Measurements from ENCODE around the gene CDH13.

CDH13 gene

GRCh38 chr16:82855471-82855870 lies 228.7 kb downstream of the CDH13 start:
- DNase-seq, result no peak

DNA sequence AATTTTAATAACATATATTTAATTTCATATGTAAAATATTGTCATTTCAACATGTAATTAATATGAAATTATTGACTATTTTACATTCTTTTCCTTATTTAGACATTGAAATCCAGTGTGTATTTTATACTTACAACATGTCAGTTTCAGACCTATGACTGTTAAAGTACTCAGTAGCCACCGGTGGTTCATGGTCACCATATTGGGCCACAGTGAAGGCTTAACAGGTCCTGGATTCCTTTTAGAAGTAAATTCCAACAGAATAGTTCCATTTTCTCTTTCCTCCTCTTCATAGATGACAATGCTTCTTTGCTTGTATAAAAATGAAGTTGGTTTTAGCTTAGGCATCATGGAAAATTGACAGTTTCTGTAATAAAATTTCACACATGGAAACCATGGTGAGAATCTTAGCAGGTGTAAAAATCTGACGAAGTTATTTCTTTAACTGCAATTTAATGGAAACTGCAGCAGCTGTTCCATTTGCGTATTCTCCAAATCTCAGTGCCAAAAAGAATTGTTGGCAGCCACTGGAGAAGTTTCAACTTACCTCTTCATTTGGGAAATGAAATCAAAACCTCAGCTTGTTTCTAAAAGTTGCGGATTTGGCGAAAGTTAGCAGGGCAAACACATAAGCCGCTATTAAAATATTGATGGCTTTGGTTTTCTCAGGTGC lies 231.1 kb downstream of the CDH13 start:
- no peak for DNase-seq

DNA sequence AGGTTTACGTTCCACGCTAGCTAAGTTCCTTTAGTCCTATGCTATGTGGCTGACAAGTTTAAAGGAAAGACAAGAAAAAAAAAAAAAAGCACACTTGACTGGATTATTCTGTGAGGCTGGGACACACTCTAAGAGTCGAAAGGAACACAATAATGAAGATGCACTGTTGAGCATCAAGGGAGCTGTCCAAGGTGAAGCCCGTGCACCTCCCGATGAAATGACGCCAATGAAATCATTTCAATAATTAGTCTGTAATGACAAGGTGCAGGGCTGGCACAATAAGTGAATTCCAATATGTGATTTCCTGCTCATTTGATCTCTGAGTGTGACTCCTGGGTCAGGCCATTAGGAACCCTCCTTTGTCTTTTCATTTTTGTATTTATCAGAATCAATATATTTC lies 232.9 kb downstream of the CDH13 start:
- DNase-seq, result no peak

- DNase-seq, result no peak
Measured at GRCh38 chr16:82860071-82860470, 233.3 kb downstream of the CDH13 start.

GRCh38 chr16:82862057-82862456 lies 235.3 kb downstream of the CDH13 start:
- no peak for DNase-seq

DNA sequence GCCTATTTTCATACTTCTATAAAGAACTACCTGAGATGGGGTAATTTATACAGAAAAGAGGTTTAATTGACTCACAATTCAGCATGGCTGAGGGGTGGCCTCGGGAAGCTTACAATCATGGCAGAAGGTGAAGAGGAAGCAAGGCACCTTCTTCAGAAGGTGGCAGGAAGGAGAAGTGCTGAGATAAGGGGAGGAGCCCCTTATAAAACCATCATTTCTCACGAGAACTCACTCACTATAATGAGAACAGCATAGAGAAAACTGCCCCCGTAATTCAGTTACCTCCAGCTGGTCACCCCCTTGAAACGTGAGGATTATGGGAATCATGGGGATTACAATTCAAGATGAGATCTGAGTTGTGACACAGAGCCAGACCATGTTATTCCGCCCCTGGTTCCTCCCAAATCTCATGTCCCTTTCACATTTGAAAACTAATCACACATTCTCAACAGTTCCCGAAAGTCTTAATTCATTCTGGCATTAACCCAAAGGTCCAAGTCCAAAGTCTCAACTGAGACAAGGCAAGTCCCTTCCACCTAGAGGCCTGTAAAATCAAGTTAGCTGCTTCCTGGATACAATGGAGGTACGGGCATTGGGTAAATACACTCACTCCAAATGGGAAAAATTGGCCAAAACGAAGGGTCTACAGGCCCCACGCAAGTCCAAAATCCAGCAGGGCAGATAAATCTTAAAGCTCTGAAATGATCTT lies 237.7 kb downstream of the CDH13 start:
- no peak for DNase-seq

DNA sequence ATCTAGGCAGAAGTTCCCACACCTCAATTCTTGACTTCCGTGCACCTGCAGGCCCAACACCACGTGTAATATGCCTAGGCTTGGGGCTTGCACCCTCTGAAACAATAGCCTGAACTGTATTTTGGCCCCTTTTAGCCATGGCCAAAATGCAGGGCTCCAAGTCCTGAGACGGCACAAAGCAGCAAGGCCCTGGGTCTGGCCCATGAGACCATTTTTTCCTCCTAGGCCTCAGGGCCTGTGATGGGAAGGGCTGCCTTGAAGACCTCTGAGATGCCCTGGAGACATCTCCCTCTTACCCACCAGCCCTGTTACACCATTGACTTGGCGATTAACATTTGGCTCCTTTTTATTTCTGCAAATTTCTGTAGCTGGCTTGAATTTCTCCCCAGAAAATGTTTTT lies 238.6 kb downstream of the CDH13 start:
- DNase-seq, result no peak

GRCh38 chr16:82867485-82867884 lies 240.7 kb downstream of the CDH13 start:
- no peak for DNase-seq

- no peak for DNase-seq
Measured at GRCh38 chr16:82874271-82874670, 247.5 kb downstream of the CDH13 start.

DNA sequence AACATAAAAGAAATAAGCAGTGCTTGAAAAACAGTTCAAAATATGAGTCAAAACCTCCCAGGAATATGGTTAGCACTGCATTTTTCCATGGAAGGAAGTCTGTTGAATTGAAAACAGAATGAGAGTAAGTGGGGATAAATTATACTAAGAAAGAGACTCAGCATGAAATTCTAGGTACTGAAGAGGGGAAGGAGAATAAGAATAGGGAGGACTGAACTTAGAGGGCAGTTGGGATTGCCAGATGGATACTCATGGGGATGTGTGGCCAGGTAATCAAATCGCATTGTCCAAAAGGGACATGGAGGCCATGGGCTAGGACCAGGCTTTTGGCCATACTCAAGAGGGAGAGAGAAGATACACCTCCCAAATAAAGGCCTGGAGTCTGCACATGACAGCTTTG lies 247.9 kb downstream of the CDH13 start:
- no peak for DNase-seq

- no peak for DNase-seq
Measured at GRCh38 chr16:82876951-82877350, 250.2 kb downstream of the CDH13 start.

GRCh38 chr16:82878466-82878865 lies 251.7 kb downstream of the CDH13 start:
- DNase-seq, result no peak

- DNase-seq, result peak; percentile 43
Measured at GRCh38 chr16:82880346-82880745, 253.6 kb downstream of the CDH13 start.

GRCh38 chr16:82881516-82881915 lies 254.7 kb downstream of the CDH13 start:
- no peak for DNase-seq

DNA sequence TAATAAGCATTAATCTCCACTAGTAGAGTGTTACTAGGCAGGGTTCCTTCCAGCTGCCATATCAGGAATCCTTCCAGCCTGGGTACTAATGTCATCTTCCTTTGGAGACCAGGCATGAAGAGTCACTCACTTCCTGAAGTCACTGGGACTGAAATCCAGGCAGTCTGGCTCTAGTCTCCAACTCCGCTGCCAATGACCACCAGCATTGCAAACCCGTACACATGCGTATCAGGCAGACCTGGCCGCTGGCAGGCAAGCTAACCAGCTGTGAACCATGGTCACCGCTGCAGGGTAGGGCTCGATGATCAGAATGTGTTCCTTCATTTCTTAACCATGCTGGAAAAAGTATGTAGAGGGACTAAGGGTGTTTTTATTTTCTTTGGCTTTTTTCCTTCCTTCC lies 255.5 kb downstream of the CDH13 start:
- no peak for DNase-seq

DNA sequence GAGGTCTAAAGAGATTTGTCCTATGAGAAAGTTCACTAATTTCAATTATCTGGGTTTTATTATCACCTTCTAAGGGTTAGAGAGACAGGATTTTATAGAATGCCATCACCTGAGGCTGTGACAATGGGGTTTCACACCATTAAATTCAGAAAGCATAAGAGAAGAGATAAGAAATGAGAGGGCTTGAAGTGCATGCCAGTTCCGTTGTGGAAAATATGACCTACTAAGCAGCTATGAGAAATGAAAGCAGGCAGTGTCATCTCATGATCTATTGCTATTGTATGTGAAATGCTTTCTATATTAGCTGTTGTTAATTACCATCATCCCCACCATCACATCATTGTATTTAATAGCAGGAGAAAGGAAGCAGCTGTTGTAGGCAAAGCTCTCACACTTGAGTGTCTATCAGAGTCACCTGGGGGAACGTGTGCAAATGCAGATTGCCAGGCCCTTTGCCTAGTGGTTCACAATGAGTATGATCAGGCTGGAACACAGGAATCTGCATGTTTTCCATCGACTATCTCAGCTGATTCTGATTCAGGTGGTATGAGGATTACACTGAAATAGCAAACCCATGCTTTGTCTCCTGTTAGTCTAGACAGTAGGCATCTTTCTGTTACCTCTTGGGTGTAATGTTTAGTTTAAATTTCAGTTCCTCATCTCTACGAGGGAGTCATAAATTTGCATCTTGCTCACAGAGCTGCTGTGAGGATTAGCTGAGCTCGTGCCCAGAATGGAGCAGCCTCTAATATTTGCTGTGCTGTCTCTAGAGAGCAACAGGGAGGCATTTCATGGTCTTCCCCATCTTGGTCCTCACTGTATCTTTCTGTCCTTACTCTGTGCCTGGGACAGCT lies 256.4 kb downstream of the CDH13 start:
- no peak for DNase-seq

DNA sequence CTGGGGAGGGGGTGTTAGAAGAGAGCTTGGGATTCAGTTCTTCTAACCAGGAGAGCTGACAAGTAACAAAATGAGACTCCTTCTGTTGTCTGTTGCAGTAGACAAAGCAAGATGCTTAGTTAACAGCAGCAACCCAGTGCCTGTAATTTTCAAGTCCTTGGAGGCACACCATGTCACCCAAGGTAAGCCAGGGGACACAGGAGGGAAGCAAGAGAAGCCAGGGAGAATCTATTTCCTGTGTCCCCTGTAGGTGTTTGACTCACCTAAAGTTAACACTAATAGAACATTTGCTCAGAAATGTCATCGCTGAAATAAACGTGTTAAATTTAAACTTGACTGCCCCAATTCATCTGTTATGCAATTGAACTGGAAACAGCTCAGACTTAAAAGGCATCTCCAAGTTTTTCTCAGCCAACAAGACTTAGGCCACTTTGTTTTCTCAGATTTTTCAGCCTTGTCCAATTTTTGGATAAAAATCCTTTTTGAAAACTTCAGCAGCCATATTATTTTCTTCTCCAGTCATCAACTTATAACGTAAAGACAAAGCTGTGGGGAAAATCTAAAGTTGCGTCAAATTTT lies 257.6 kb downstream of the CDH13 start:
- DNase-seq, result no peak

DNA sequence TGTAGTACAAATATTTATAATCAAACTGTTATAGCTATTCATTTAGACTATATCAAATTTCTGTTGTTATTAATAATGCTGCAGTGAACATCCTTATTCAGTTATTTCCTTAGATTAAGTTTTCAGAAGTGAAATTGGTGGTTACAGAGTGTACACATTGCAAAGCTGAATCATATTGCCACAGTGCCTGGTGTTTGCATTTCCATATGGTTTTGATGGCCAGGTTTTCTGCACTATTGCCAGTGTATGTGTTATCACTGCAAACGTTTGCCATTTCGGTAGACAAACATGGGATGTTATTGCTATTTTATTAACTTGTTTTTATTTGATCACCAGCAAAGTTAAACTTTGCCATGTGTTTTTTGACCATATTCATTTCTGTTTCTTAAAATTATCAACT lies 259.4 kb downstream of the CDH13 start:
- DNase-seq, result no peak

- no peak for DNase-seq
Measured at GRCh38 chr16:82888591-82889001, 261.8 kb downstream of the CDH13 start.

GRCh38 chr16:82891424-82891823 lies 264.7 kb downstream of the CDH13 start:
- DNase-seq, result no peak

DNA sequence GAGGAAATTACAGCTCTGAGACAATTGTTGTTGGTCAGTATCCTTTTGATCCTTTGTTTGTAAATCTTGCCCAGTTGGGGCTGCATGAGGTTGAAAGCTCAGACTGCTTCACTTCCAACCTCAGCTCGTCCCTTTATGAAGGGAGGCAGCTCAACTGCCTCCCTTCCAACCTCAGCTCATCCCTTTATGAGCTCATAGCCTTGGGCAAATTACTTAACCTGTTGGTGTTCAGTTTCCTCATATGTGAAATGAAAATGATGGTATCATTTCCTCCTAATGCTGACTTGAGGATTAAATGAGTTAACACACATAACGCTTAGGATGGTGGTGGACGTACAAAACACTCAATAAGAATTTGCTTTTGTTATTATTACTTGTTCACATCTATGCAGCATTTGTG lies 265.1 kb downstream of the CDH13 start:
- no peak for DNase-seq

GRCh38 chr16:82892324-82892723 lies 265.6 kb downstream of the CDH13 start:
- no peak for DNase-seq

DNA sequence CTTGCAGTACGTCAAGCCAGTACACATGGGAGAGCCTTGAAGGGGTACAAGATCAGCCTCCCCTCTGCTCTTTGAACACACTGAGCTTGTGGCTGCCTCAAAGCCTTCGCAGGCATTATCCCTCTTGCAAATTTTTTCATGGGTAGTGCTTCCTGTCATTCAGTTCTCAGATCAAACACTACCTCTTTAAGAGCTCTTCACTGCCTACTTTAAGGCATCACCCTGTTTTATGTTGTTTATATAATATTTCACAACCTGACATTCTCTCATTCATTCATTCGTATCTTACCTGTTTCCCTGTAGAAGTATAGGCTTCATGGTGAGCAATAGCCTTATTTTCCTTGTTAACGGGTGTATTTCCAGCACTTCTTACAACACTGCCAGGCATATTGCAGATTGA lies 269.1 kb downstream of the CDH13 start:
- no peak for DNase-seq

DNA sequence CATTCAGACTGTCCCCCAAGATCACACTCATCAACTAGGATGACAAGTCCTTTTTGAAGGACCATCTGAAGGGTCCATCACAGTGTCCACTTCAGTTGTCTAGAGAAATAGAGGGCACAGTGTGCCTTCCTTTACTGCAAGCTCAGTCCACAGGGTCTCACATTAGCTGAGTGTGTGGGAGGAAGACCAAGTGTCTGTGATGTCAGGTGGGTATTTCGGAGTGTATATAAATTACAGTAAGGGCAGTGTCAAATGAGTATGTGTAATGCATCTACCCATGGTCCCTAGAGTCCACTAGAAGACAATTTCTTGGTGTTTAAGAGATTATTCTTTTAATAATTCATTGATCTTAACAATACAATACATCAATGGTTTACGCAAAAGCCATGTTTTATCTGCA lies 272.2 kb downstream of the CDH13 start:
- DNase-seq, result no peak

Measured in NCI-H1092 (cell line).